PC-9 (cell line): Measurements from ENCODE around the gene CDKN2B-AS1.

Experiments
- CTCF ChIP-seq: fragments of 200-600 bp; sonication (generic); conservative IDR thresholded peaks from 2 replicates; pipeline ENCODE4 v1.6.1; 2017; ENCODE audit warnings: mixed run types, antibody characterized with exemption, mild to moderate bottlenecking, moderate library complexity
- EZH2 ChIP-seq: fragments of 200-600 bp; sonication (generic); IDR thresholded peaks from 2 replicates; pipeline ENCODE4 v1.8.0; 2017; ENCODE audit warnings: antibody characterized with exemption, low read depth

- TF ChIP-seq CTCF = no peak
- TF ChIP-seq EZH2 = no peak
Measured at GRCh38 chr9:22088717-22089061, 94.1 kb downstream of the CDKN2B-AS1 start.
